GM12878 (cell line): Measurements from ENCODE around the gene IL17A. TPM values are rescaled to one million over a fixed set of nuclear protein-coding genes. Genes with fewer than 3 reads are reported as not detected.
A peak's percentile ranks its signal among the peaks of the same experiment; 100 is the strongest.

Experiments used
- BCL11A ChIP-seq: IDR thresholded peaks from 2 replicates; pipeline ENCODE4 v1.6.1; 2011; ENCODE audit warnings: low read depth, low read length
- CEBPZ ChIP-seq: fragments of 150-350 bp; IDR thresholded peaks from 2 replicates; pipeline ENCODE4 v1.6.1; 2016; ENCODE audit warnings: low read depth, low read length
- NR2F1 ChIP-seq: fragments of 450-650 bp; conservative IDR thresholded peaks from 2 replicates; pipeline ENCODE4 v1.6.1; 2017; ENCODE audit warnings: mild to moderate bottlenecking
- SMARCA5 ChIP-seq: fragments of 450-650 bp; IDR thresholded peaks from 2 replicates; pipeline ENCODE4 v1.6.1; 2017; ENCODE audit warnings: mild to moderate bottlenecking
- TCF3 ChIP-seq: IDR thresholded peaks from 2 replicates; pipeline ENCODE4 v1.6.1; 2012; ENCODE audit warnings: low read depth, mild to moderate bottlenecking, low read length, borderline replicate concordance; ENCODE audit not compliant: insufficient read depth
- YY1 ChIP-seq: IDR thresholded peaks from 2 replicates; pipeline ENCODE4 v1.6.1; 2011; ENCODE audit warnings: low read depth, mild to moderate bottlenecking, low read length
- ZNF384 ChIP-seq: IDR thresholded peaks from 2 replicates; pipeline ENCODE4 v1.6.1; 2012; ENCODE audit warnings: low read depth, mild to moderate bottlenecking, low read length, improper control_type of control experiment, borderline replicate concordance
- polyA plus RNA-seq, 11 experiments: library from polyadenylated mRNA; depleted of rRNA in 4 of 11; unstranded in 6 of 11; stranded (reverse) in 5 of 11; fragments of >200 nt; fragmentation: Nextera tagmentation in 4 of 11; fragmentation: Illumina TruSeq in 1 of 11; extraction: Ambion mirVana in 4 of 11; extraction: Trizol in 1 of 11; gene quantifications; 1 replicate in 1 of 11; 2 replicates in 10 of 11; pipeline versions ENCODE4 v1.2.1 to v1.2.3, GENCODE V29; 2011 to 2016; ENCODE audit warnings: inconsistent platforms in 2 of 11, missing spikeins in 2 of 11, low read depth in 1 of 11
- total RNA-seq, 4 experiments: library from RNA; depleted of rRNA in 3 of 4; stranded (reverse); fragments of >200 nt in 3 of 4; fragmentation: Illumina TruSeq in 1 of 4; extraction: Trizol in 1 of 4; gene quantifications; 2 replicates each; pipeline versions ENCODE4 v1.2.1 to v1.2.3, GENCODE V29; 2013 to 2021
- TF ChIP-seq, protein P1 (sequence below): IDR thresholded peaks from 2 replicates; pipeline ENCODE4 v1.6.1; 2012; ENCODE audit warnings: low read length, inconsistent platforms

Gene IL17A
- total and polyA plus RNA-seq, 10 of the 15 experiments (the other 5 are each of a cell fraction or from before 2014, with no cell fraction given), result not detected

DNA sequence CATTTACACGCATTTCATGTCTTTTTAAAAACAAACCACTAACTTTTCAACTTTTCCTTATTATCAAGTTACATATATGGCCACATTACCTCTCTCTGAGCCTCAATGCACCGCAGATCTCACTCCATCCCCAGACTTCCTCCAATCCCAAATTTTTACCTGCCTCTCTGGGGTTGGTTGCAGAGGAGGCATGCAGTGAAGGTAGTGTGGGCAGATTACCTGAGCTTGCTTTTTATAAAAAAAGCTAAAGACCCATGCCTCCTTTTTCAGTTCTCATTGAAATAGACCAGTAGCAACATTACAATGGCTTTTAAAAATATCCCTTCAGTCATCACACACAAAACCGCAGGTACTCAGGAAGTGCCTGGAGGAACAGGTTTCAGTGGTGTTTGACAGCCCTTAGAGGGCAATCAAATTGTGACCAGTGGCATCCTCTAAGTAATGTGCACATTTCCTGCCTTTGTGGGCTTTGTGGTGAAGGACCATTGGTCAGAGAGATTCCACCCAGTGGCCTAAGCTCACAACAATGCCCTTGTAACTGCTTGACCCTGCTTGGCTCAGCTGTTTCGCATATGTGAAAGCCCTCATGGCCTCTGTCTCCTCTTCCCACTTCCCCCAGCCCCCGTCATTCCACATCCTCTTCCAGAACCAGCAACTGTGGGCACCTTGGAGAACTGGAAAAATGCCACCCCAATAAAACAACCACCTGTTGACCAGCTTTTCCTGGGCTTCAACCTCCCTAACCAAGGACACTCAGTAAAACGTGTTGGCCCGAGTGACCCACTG is 30.2 kb upstream of the IL17A start (continued):
- peak; percentile 82 for TF ChIP-seq BCL11A
- TF ChIP-seq CEBPZ, result no peak
- no peak for TF ChIP-seq ZNF384
- peak; percentile 81 for TF ChIP-seq NR2F1
- TF ChIP-seq YY1, result peak; percentile 13; the same call in 1 of the 2 replicates
- TF ChIP-seq SMARCA5, result no peak
- peak; percentile 65; the same call in 1 of the 2 replicates for TF ChIP-seq TCF3
- TF ChIP-seq, protein P1, sequence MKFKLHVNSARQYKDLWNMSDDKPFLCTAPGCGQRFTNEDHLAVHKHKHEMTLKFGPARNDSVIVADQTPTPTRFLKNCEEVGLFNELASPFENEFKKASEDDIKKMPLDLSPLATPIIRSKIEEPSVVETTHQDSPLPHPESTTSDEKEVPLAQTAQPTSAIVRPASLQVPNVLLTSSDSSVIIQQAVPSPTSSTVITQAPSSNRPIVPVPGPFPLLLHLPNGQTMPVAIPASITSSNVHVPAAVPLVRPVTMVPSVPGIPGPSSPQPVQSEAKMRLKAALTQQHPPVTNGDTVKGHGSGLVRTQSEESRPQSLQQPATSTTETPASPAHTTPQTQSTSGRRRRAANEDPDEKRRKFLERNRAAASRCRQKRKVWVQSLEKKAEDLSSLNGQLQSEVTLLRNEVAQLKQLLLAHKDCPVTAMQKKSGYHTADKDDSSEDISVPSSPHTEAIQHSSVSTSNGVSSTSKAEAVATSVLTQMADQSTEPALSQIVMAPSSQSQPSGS, result peak; percentile 96
- TF ChIP-seq, all 136 proteins: peak for 39
